Stimulated activated CD4-positive, alpha-beta T cell treated with anti-CD3 and anti-CD28 coated beads, Interleukin-1b, Interleukin-23, amount 100 ng/mL, for 1 hour (primary cell): Measurements from ENCODE around the gene ST6GALNAC3.

Experiments
- DNase-seq, 2 donors: peaks; one replicate each; pipeline ENCODE4 v3.0.0-alpha.2; 2020; ENCODE audit warnings: low read depth in 2 of 2

The ST6GALNAC3 gene

GRCh38 chr1:76583235-76583868 is 508.8 kb downstream of the ST6GALNAC3 start:
- DNase-seq, result no peak

GRCh38 chr1:76583875-76584477 is 509.4 kb downstream of the ST6GALNAC3 start:
- DNase-seq, result no peak

DNA sequence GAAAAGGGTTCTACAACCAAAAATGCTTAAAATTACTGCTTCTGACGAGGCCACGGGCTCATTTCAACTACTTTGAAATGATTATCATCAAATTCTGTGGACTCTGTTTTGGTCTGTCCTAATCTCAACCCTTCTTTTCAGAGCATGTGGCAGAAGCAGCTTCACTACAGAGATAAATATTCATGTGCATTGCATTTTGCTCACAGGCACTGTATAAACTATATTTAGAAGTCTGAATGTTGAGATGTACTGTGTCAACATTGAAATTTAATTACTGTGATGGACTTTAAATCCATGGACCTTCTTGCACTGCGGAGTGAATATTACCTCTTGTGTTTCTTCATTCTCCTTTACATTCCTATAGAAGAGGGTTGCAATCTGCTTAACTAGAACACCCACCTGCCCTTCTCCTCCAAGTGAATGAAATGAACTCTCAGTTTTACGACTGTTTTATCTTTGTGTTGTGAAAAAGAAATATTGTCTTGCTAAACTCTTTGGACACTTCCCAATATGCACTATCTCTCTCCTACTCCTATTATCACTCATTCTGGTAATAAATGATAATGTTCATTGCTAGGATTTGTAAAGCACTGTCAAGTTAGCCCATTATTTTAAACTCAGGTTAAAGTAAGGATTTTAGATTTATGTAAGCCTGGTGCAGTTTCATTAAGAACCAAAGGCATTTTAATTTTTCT is 511.6 kb downstream of the ST6GALNAC3 start:
- no peak for DNase-seq

GRCh38 chr1:76587212-76587611 is 512.7 kb downstream of the ST6GALNAC3 start:
- no peak for DNase-seq

DNA sequence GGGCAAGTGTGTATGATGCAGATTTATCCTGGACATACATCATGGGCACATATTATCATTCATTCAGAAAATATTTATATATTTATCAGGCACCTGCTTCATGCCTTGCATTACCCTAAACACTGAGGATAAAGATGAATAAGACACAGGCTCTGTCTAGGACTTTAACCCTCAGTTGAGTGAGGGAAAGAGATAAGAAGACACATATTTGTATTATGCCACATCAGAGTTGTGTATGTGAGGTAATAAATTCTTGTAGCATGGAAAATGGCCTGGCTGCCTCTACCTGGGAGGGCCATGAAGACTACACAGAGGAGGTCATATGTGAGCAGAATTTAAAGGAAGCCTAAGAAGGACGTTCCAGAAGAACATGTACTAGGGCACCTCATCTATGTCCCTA is 516.9 kb downstream of the ST6GALNAC3 start:
- DNase-seq, result no peak

- no peak for DNase-seq
Measured at GRCh38 chr1:76591963-76592362, 517.4 kb downstream of the ST6GALNAC3 start.

DNA sequence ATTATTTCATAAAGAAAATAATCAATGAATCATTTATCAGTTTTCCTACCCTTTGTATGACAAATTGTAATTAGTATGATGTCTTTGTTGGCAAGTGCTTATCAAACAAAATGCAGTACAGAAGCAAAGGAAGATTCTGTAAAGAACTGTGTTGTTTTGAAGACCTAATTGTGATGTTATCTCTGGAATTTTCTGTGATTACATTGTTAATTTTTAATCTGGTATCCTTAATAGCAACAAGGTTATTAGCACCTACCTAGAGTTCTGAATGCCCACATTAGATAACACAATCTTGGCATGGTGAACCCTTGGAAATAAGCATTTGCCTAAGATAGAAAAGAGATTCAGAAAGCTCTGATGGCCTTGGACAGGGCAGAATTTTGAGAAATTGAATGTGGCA is 518.6 kb downstream of the ST6GALNAC3 start:
- DNase-seq, result no peak

DNA sequence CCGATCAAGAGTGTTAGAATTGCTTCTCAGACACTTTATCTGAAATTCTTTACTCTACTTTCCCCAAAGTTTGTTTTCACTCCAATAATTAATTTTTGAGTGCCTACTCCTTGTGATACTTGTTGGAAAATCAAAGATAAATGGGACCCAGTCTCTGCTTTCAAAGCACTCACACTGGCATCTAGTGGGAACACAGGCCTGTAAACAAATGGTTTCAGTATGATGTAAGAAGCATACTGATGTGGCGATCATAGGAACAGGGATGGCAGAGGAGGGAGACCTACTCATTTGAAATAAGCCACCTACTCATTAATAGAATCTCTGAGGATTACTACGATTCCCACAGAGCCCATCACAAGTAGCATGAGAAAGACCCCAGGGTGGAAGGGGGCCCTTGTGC is 519.1 kb downstream of the ST6GALNAC3 start:
- no peak for DNase-seq

DNA sequence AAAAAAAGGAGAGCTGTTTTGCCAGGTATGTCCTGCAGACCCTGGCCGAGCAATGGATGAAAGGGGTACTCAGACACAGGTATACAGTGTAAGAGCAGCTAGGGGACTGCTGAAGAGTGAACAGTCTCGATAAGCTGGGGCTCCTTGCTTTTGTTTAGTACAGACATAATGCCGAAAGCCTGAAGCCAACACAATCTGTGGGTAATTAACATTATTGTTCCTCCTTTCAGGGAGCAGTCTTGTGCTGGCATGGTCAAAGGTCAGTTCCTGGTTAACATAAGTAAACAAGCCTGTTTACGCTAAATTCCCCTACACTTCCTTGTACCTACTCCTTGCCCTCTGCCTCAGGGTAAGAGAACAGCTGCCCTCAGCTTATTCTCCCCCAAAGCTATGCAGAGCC is 520.5 kb downstream of the ST6GALNAC3 start:
- no peak for DNase-seq

- DNase-seq, result no peak
Measured at GRCh38 chr1:76601465-76601864, 526.9 kb downstream of the ST6GALNAC3 start.

GRCh38 chr1:76607717-76608116 is 533.2 kb downstream of the ST6GALNAC3 start:
- no peak for DNase-seq

- DNase-seq, result no peak
Measured at GRCh38 chr1:76611770-76612445, 537.4 kb downstream of the ST6GALNAC3 start.

- DNase-seq, result no peak
Measured at GRCh38 chr1:76613886-76614285, 539.3 kb downstream of the ST6GALNAC3 start.

DNA sequence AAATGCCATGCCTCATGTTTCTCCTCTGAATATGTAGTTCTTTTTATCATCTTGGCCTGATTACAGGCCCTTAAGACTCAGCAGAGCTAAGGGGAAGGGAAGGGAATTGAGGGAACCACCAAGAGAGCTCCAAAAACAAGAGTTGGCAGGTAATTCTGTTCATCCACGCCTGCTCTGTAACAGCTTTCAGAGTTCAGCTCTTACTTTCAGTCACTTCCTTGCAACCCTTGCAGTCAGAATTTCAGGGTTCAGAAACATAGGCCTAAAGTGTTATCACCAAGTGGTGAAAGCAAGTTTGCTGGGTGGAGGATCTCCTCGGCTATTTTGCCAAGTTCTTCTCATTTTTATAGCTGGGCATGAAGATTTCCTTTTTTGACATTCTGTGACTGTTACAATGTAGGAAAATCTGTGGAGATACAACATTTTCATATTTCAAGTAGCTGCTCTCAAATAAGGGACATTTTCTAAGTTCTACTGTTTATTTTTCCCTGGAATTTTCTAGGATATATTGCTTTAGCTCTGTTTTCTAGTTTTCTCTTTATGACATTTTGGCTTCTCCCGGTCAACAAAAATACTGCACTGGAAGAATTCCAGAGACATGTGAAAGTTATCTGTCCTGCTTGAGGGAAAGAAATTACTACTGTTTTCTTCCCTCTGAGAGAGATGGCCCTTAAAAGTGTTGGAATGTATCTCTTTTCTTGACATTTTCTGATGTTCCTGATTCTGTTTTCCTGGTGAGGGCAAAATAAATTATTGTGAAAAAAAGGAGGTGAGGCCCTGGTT is 540.9 kb downstream of the ST6GALNAC3 start:
- no peak for DNase-seq

DNA sequence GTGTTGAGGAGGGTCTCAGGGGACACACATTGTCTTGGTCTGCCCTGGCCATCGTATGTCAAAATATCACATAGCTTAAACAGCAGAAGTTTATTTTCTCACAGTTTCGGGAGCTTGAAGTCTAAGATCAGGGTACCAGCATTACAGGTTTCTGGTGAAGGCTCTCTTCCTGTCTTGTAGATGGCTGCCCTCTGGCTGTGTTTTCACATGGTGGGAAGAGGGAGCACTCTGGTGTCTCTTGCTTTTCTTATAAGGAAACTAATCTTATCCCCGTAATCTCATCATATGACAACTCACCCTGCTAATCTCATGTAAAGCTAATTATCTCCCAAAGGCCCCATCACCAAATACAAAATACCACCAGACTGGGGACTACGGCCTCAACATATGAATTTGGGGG is 545.8 kb downstream of the ST6GALNAC3 start:
- no peak for DNase-seq

- no peak for DNase-seq
Measured at GRCh38 chr1:76622774-76623528, 548.4 kb downstream of the ST6GALNAC3 start.

DNA sequence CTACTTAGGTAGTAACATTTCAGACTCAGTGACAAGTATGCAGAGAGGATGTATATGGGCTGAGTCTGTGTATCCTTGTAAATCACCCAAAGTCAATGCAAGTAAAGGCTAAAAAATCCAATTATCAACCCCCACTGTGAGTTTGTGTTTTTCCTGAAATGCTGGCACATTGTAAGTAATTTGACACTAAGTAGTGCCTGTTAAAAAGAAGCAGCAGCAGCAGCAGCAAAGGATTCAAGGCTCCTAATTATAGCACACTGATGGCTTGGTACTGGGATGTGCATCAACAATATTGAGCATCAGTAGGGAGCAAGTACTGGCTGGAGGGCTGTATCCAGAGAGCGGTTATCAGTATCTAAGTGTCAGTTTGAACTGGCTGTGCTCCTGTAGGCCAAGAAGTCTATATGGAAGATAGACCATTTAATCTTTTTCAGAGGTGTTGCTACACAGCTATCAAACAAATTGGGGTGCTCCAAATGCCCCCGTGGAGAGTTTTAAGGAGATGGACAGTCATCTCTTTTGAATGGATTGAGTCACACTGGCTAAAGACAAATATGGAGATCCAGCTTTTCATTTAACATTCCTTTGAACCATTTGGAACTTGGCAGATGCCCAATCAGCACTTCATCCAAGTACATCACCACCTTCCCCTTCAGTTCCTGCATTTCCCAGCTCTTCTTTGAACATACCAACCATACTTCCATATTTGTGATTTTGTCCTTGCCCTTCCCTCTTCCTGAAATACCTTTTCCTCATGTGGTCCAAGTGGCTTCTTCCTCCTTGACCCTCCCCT is 551.5 kb downstream of the ST6GALNAC3 start:
- DNase-seq, result no peak

DNA sequence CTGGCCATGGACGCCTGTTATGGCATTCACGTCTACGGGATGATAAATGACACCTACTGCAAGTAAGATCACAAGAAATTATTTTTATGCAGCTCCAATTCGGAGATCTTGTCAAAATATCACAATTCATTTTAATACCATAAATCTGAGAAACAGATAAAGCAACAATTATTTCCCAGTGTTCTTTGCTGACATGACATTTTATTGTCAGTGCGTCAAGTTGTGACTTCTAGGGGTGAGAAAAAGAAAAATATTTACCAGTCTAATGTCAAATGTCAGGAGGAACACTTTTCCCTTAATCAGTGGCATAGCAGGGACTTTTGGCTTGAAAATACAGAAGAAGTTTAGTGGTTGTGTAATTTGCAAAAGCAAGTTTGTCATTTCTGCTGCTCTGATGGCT is 553.0 kb downstream of the ST6GALNAC3 start:
- no peak for DNase-seq

DNA sequence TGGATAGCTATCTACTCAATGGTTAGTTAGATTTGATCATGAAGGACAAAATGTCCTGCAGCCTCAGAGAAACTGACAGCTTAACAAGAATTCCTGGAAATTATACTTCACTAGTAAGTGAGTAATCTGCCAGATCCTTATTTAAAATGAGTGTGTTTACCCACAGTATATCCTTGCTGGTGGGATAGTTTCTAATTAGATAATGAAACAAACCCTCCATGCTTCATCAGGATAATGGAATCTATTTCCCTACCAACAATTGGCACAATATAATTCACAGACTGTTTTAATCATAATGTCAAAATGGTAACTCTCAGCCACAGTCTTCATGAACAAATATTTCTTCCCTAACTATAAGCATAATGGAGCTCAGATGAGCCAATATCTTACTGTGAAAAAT is 553.4 kb downstream of the ST6GALNAC3 start:
- DNase-seq, result no peak

- no peak for DNase-seq
Measured at GRCh38 chr1:76632136-76632535, 557.6 kb downstream of the ST6GALNAC3 start.
